GM21717 (cell line): ENCODE results near the gene CNIH3.

Experiments used
- ATAC-seq: cut with Tn5 transposase; IDR thresholded peaks from one replicate; pipeline ENCODE4 v1.9.1; 2021; ENCODE audit warnings: mild to moderate bottlenecking, moderate library complexity; ENCODE audit not compliant: unreplicated experiment

CNIH3 gene

GRCh38 chr1:224718470-224719053 is 102.4 kb downstream of the CNIH3 start:
- ATAC-seq, result no peak

- ATAC-seq, result no peak
Measured at GRCh38 chr1:224719716-224720115, 103.6 kb downstream of the CNIH3 start.

GRCh38 chr1:224720216-224720615 is 104.1 kb downstream of the CNIH3 start:
- no peak for ATAC-seq

- ATAC-seq, result no peak
Measured at GRCh38 chr1:224721000-224721399, 104.9 kb downstream of the CNIH3 start.

- ATAC-seq, result no peak
Measured at GRCh38 chr1:224722838-224723237, 106.7 kb downstream of the CNIH3 start.

- no peak for ATAC-seq
Measured at GRCh38 chr1:224724566-224724965, 108.4 kb downstream of the CNIH3 start.

GRCh38 chr1:224726441-224727182 is 110.5 kb downstream of the CNIH3 start:
- no peak for ATAC-seq

GRCh38 chr1:224727351-224728289 is 111.5 kb downstream of the CNIH3 start:
- ATAC-seq, result no peak

- ATAC-seq, result no peak
Measured at GRCh38 chr1:224730540-224730939, 114.4 kb downstream of the CNIH3 start.

GRCh38 chr1:224730965-224731364 is 114.8 kb downstream of the CNIH3 start:
- ATAC-seq, result no peak

GRCh38 chr1:224731633-224732032 is 115.5 kb downstream of the CNIH3 start:
- no peak for ATAC-seq

- no peak for ATAC-seq
Measured at GRCh38 chr1:224732377-224733026, 116.4 kb downstream of the CNIH3 start.

- ATAC-seq, result peak; percentile 73
Measured at GRCh38 chr1:224733027-224733911, 117.2 kb downstream of the CNIH3 start.

GRCh38 chr1:224734261-224734935 is 118.3 kb downstream of the CNIH3 start:
- ATAC-seq, result no peak

GRCh38 chr1:224735159-224735558 is 119.0 kb downstream of the CNIH3 start:
- no peak for ATAC-seq

- peak; percentile 53 for ATAC-seq
Measured at GRCh38 chr1:224736619-224737352, 120.7 kb downstream of the CNIH3 start.

- ATAC-seq, result no peak
Measured at GRCh38 chr1:224737353-224737727, 121.2 kb downstream of the CNIH3 start.

- ATAC-seq, result no peak
Measured at GRCh38 chr1:224739303-224739996, 123.3 kb downstream of the CNIH3 start.
